ENCODE results near the gene FREM2. TPM values are rescaled to one million over a fixed set of nuclear protein-coding genes. Genes with fewer than 3 reads are reported as not detected.

The FREM2 gene
- total and polyA plus RNA-seq, 2 experiments from 2014 or later = 2.4 to 29.8 TPM

DNA sequence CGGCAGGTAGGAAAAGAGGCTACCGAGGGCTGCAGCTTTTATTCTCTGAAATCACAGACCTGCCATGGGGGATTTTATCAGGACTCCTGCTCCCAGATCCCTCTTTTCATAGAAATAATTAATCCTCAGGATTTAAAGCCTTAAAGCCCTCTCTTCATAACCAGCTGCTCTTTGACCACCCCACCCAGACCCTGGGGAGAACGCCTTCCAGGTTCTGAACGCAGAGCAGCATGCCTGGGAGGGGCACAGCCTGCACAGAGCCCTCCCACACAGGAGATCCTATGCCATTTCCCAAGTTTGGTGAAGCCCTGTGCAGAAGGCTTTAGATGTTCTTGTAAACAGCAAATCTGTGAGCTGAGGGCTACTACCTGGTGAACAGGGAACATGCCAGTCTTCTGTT is 212.7 kb downstream of the FREM2 start (continued):
- TF ChIP-seq, protein P1, sequence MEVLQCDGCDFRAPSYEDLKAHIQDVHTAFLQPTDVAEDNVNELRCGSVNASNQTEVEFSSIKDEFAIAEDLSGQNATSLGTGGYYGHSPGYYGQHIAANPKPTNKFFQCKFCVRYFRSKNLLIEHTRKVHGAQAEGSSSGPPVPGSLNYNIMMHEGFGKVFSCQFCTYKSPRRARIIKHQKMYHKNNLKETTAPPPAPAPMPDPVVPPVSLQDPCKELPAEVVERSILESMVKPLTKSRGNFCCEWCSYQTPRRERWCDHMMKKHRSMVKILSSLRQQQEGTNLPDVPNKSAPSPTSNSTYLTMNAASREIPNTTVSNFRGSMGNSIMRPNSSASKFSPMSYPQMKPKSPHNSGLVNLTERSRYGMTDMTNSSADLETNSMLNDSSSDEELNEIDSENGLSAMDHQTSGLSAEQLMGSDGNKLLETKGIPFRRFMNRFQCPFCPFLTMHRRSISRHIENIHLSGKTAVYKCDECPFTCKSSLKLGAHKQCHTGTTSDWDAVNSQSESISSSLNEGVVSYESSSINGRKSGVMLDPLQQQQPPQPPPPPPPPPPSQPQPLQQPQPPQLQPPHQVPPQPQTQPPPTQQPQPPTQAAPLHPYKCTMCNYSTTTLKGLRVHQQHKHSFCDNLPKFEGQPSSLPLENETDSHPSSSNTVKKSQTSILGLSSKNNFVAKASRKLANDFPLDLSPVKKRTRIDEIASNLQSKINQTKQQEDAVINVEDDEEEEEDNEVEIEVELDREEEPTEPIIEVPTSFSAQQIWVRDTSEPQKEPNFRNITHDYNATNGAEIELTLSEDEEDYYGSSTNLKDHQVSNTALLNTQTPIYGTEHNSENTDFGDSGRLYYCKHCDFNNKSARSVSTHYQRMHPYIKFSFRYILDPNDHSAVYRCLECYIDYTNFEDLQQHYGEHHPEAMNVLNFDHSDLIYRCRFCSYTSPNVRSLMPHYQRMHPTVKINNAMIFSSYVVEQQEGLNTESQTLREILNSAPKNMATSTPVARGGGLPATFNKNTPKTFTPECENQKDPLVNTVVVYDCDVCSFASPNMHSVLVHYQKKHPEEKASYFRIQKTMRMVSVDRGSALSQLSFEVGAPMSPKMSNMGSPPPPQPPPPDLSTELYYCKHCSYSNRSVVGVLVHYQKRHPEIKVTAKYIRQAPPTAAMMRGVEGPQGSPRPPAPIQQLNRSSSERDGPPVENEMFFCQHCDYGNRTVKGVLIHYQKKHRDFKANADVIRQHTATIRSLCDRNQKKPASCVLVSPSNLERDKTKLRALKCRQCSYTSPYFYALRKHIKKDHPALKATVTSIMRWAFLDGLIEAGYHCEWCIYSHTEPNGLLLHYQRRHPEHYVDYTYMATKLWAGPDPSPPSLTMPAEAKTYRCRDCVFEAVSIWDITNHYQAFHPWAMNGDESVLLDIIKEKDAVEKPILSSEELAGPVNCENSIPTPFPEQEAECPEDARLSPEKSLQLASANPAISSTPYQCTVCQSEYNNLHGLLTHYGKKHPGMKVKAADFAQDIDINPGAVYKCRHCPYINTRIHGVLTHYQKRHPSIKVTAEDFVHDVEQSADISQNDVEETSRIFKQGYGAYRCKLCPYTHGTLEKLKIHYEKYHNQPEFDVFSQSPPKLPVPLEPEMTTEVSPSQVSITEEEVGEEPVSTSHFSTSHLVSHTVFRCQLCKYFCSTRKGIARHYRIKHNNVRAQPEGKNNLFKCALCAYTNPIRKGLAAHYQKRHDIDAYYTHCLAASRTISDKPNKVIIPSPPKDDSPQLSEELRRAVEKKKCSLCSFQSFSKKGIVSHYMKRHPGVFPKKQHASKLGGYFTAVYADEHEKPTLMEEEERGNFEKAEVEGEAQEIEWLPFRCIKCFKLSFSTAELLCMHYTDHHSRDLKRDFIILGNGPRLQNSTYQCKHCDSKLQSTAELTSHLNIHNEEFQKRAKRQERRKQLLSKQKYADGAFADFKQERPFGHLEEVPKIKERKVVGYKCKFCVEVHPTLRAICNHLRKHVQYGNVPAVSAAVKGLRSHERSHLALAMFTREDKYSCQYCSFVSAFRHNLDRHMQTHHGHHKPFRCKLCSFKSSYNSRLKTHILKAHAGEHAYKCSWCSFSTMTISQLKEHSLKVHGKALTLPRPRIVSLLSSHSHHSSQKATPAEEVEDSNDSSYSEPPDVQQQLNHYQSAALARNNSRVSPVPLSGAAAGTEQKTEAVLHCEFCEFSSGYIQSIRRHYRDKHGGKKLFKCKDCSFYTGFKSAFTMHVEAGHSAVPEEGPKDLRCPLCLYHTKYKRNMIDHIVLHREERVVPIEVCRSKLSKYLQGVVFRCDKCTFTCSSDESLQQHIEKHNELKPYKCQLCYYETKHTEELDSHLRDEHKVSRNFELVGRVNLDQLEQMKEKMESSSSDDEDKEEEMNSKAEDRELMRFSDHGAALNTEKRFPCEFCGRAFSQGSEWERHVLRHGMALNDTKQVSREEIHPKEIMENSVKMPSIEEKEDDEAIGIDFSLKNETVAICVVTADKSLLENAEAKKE (CRISPR knock-in tag; IDR thresholded peaks at IDR 0.05) = no peak
- TF ChIP-seq STAT1 (IDR thresholded peaks at IDR 0.05; ENCODE audit: unreplicated experiment) (no peak), JUNB (IDR thresholded peaks at IDR 0.05; ENCODE audit: unreplicated experiment) (no peak), ZNF114 (CRISPR knock-in tag; IDR thresholded peaks at IDR 0.05) (no peak), EZH2 (IDR thresholded peaks at IDR 0.05; ENCODE audit: low read depth, unreplicated experiment) (no peak)

DNA sequence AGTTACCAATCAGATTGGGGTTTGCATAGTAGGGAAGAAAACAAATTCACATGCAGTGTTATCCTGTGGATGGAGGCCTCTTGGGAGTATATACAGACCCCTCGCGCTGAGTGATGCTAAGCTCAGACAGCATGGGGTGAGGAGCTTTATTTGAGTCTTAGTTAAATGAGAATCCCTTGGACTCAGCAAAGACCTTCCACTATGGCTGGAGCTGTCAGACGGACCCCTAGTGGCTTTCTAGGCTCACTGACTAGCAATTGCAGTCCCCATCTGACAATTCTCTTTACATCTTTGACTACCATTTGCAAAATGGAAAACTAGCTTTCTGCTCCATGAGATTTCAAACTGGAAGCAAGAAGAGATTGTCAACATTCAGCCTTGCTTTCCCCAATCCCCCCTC is 213.3 kb downstream of the FREM2 start:
- Mint-ChIP-seq H3K4me1 (no peaks in the 10 kb centered on the region), H3K27me3 (ENCODE audit: insufficient read depth, low read depth, poor library complexity) (no peaks in the 10 kb centered on the region), H3K27ac (no peak overlapping the region), H3K36me3 (ENCODE audit: low read depth) (no peaks in the 10 kb centered on the region; the same call in 2 of the 3 replicates), H3K4me3 (no peak overlapping the region), H3K9me3 (no peaks in the 10 kb centered on the region; the same call in 1 of the 3 replicates)
- peaks cover 8% of the 10 kb centered on the region for H3K9me2 ChIP-seq (ENCODE audit: insufficient read depth)
- H3K4me1 ChIP-seq (ENCODE audit: insufficient read depth) = no peaks in the 10 kb centered on the region
- H3F3A ChIP-seq (replicated peaks; ENCODE audit: low read depth) = no peaks in the 10 kb centered on the region
- no peaks in the 10 kb centered on the region for H3K27me3 ChIP-seq (ENCODE audit: insufficient read depth)
- H3K4me2 ChIP-seq = no peak overlapping the region
- no peak overlapping the region for H3K27ac ChIP-seq (ENCODE audit: low read depth)
- TF ChIP-seq CREB1 (CRISPR knock-in tag; IDR thresholded peaks at IDR 0.05; ENCODE audit: low read depth) (no peak), EZH2phosphoT487 (IDR thresholded peaks at IDR 0.05; ENCODE audit: unreplicated experiment) (no peak), POLR2AphosphoS5 (IDR thresholded peaks at IDR 0.05; ENCODE audit: low read depth) (no peak)
- TF ChIP-seq, protein P2, sequence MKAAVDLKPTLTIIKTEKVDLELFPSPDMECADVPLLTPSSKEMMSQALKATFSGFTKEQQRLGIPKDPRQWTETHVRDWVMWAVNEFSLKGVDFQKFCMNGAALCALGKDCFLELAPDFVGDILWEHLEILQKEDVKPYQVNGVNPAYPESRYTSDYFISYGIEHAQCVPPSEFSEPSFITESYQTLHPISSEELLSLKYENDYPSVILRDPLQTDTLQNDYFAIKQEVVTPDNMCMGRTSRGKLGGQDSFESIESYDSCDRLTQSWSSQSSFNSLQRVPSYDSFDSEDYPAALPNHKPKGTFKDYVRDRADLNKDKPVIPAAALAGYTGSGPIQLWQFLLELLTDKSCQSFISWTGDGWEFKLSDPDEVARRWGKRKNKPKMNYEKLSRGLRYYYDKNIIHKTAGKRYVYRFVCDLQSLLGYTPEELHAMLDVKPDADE (IDR thresholded peaks at IDR 0.05) = no peak
- TF ChIP-seq, protein P3, sequence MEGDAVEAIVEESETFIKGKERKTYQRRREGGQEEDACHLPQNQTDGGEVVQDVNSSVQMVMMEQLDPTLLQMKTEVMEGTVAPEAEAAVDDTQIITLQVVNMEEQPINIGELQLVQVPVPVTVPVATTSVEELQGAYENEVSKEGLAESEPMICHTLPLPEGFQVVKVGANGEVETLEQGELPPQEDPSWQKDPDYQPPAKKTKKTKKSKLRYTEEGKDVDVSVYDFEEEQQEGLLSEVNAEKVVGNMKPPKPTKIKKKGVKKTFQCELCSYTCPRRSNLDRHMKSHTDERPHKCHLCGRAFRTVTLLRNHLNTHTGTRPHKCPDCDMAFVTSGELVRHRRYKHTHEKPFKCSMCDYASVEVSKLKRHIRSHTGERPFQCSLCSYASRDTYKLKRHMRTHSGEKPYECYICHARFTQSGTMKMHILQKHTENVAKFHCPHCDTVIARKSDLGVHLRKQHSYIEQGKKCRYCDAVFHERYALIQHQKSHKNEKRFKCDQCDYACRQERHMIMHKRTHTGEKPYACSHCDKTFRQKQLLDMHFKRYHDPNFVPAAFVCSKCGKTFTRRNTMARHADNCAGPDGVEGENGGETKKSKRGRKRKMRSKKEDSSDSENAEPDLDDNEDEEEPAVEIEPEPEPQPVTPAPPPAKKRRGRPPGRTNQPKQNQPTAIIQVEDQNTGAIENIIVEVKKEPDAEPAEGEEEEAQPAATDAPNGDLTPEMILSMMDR (conservative IDR thresholded peaks at IDR 0.05; ENCODE audit: low read depth in 2 of 2) = peak; percentile 56 to 63
- H3K36me3 ChIP-seq (ENCODE audit: insufficient read depth) = no peaks in the 10 kb centered on the region
- DNase-seq (ENCODE audit: low spot score) = peak; percentile 68
- ATAC-seq = peak; percentile 94
- no peaks in the 10 kb centered on the region for H3K79me2 ChIP-seq (replicated peaks; ENCODE audit: insufficient read depth)
- H2AFZ ChIP-seq = no peak overlapping the region
- no peaks in the 10 kb centered on the region for H4K20me1 ChIP-seq (replicated peaks; ENCODE audit: insufficient read depth)
- no peak overlapping the region for H3K4me3 ChIP-seq

Data from GM23338 (cell line).